Karpas-422 (cell line): ENCODE measurements around the gene STMN1. TPM values are rescaled to one million over a fixed set of nuclear protein-coding genes. Genes with fewer than 3 reads are reported as not detected.

Experiments
- DNase-seq: peaks from one replicate; pipeline ENCODE4 v3.0.0-alpha.2; 2015
- H2AFZ ChIP-seq: fragments of 200-600 bp; sonication (generic); 2 replicates; pipeline ENCODE4 v1.6.1; 2014; ENCODE audit warnings: antibody characterized with exemption, low read length, mixed read lengths
- H3K27ac ChIP-seq: fragments of 200-600 bp; sonication (generic); 2 replicates; pipeline ENCODE4 v1.5.1; 2014; ENCODE audit warnings: mild to moderate bottlenecking, low read length, moderate library complexity
- H3K27me3 ChIP-seq: fragments of 200-600 bp; sonication (generic); 2 replicates; pipeline ENCODE4 v1.6.1; 2014; ENCODE audit warnings: low read length, mixed read lengths
- H3K36me3 ChIP-seq: fragments of 200-600 bp; sonication (generic); 2 replicates; pipeline ENCODE4 v1.6.1; 2014; ENCODE audit warnings: low read length, mixed read lengths; ENCODE audit not compliant: insufficient read depth
- H3K4me1 ChIP-seq: fragments of 200-600 bp; sonication (generic); 2 replicates; pipeline ENCODE4 v1.6.1; 2014; ENCODE audit warnings: mild to moderate bottlenecking, low read length, mixed read lengths
- H3K4me2 ChIP-seq: fragments of 200-600 bp; sonication (generic); 2 replicates; pipeline ENCODE4 v1.6.1; 2014; ENCODE audit warnings: low read length, low read depth, mild to moderate bottlenecking; ENCODE audit not compliant: poor library complexity, severe bottlenecking
- H3K4me3 ChIP-seq: fragments of 200-600 bp; sonication (generic); 2 replicates; pipeline ENCODE4 v1.5.1; 2014; ENCODE audit warnings: mild to moderate bottlenecking, antibody characterized with exemption, low read length, mixed read lengths
- H3K79me2 ChIP-seq: fragments of 200-600 bp; sonication (generic); 2 replicates; pipeline ENCODE4 v1.6.1; 2014; ENCODE audit warnings: mild to moderate bottlenecking, low read length, mixed read lengths
- H3K9ac ChIP-seq: fragments of 200-600 bp; sonication (generic); 2 replicates; pipeline ENCODE4 v1.6.0; 2014; ENCODE audit warnings: low read length
- H3K9me2 ChIP-seq: fragments of 200-600 bp; sonication (generic), shearing (Covaris generic); replicated peaks from 2 replicates; pipeline ENCODE4 v1.6.0; 2014; ENCODE audit warnings: mild to moderate bottlenecking, low read length, moderate library complexity; ENCODE audit not compliant: insufficient read depth
- H3K9me3 ChIP-seq: fragments of 300-700, 200-600 bp; sonication (generic); 2 replicates; pipeline ENCODE4 v1.6.1; 2014; ENCODE audit warnings: low read length, mixed read lengths
- H4K20me1 ChIP-seq: fragments of 200-600 bp; sonication (generic); 2 replicates; pipeline ENCODE4 v1.6.1; 2014; ENCODE audit warnings: mild to moderate bottlenecking, antibody characterized with exemption, low read length, low read depth; ENCODE audit not compliant: insufficient read depth
- total RNA-seq: library from RNA; depleted of rRNA; stranded (reverse); fragments of >200 nt; shearing (Covaris generic); gene quantifications from 2 replicates; pipeline ENCODE4 v1.2.3, GENCODE V29; 2014; ENCODE audit warnings: low replicate concordance

The STMN1 gene
- total RNA-seq, 1 experiment from 2014 or later: 173 TPM

DNA sequence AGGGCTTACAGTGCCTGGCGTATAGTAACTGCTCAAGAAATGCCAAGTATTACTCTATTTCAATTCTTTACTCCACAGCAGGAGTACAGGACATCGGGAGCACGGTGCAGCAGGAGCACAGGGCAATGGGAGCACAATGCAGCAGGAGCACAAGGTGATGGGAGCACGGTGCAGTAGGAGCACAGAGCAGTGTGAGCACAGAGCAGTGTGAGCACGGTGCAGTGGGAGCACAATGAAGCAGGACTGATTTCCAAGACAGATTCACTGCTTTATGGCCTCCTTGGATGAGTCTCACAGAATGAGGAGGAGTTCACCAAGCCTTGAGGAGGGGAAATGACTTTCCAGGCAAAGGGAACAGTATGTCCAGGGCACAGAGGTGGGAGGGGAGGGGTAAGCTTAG lies 25.7 kb downstream of the STMN1 start:
- Histone ChIP-seq H3K4me3 (no peak overlapping the region), H3K9ac (no peak overlapping the region), H4K20me1 (no peaks in the 10 kb centered on the region), H3K4me1 (peaks cover 6% of the 10 kb centered on the region), H3K4me2 (no peak overlapping the region), H3K27ac (no peak overlapping the region), H3K9me3 (no peaks in the 10 kb centered on the region), H3K27me3 (no peaks in the 10 kb centered on the region), H3K36me3 (no peaks in the 10 kb centered on the region), H3K79me2 (no peaks in the 10 kb centered on the region), H3K9me2 (no peaks in the 10 kb centered on the region), H2AFZ (no peak overlapping the region)
- DNase-seq: no peak

DNA sequence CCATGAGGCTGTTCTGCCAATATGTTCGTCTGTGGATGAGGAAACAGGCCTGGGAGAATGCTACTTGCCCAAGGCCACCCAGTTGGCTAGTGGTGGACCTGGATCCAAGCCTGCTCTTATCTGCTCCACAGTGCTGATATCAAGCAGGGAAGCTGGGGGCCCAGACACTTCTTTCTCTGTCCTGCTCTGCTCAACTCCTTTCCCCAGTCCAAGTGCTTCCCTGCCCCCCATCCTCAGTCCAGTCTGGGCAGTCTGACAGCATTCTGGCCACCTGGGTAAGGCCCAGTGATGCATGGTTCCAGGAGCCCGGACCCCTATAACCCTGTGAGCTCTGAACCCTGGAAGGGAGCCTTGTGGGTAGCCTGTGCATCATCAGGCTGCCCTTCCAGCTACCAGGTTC lies 26.5 kb downstream of the STMN1 start:
- Histone ChIP-seq H3K9me3 (no peaks in the 10 kb centered on the region), H3K4me2 (no peak overlapping the region), H3K27ac (no peak overlapping the region), H3K79me2 (no peaks in the 10 kb centered on the region), H3K9ac (no peak overlapping the region), H4K20me1 (no peaks in the 10 kb centered on the region), H3K27me3 (no peaks in the 10 kb centered on the region), H3K4me3 (no peak overlapping the region), H3K9me2 (no peaks in the 10 kb centered on the region), H3K4me1 (peaks cover 14% of the 10 kb centered on the region), H3K36me3 (no peaks in the 10 kb centered on the region), H2AFZ (no peak overlapping the region)
- DNase-seq: no peak

DNA sequence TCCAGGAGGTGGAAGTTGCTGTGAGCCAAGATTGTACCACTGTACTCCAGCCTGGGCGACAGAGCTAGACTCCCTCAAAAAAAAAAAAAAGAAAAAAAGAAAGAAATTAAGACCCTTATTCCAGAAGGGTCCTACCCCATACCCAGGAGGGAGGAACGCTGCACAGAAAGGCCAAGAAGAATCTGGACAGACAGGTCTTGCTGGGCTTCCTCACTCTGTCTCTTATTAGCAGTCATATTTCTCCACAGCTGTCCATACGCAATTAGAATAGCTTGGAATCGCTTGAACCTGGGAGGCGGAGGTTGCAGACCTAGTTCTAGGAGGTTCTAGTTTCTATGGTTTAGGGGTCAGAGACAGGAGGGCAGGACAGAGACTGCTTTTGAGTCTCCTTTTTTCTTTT lies 27.5 kb downstream of the STMN1 start:
- Histone ChIP-seq H3K27me3 (no peaks in the 10 kb centered on the region), H3K36me3 (no peaks in the 10 kb centered on the region), H3K4me2 (no peak overlapping the region), H2AFZ (no peak overlapping the region), H3K9me3 (no peaks in the 10 kb centered on the region), H3K4me1 (peaks cover 22% of the 10 kb centered on the region), H3K79me2 (no peaks in the 10 kb centered on the region), H3K4me3 (no peak overlapping the region), H3K9me2 (no peaks in the 10 kb centered on the region), H3K9ac (no peak overlapping the region), H3K27ac (no peak overlapping the region), H4K20me1 (no peaks in the 10 kb centered on the region)
- no peak for DNase-seq

- H3K27me3 ChIP-seq: no peaks in the 10 kb centered on the region
- H3K27ac ChIP-seq: no peak overlapping the region
- H3K9me3 ChIP-seq: no peaks in the 10 kb centered on the region
- no peaks in the 10 kb centered on the region for H3K79me2 ChIP-seq
- H3K9me2 ChIP-seq: no peaks in the 10 kb centered on the region
- no peaks in the 10 kb centered on the region for H4K20me1 ChIP-seq
- DNase-seq: no peak
- no peak overlapping the region for H3K4me2 ChIP-seq
- no peak overlapping the region for H3K4me3 ChIP-seq
- H3K9ac ChIP-seq: no peak overlapping the region
- H2AFZ ChIP-seq: no peak overlapping the region
- H3K36me3 ChIP-seq: no peaks in the 10 kb centered on the region
- peaks cover 38% of the 10 kb centered on the region for H3K4me1 ChIP-seq
Measured at GRCh38 chr1:25877155-25877554, 29.1 kb downstream of the STMN1 start.

GRCh38 chr1:25876693-25877077 lies 29.5 kb downstream of the STMN1 start:
- Histone ChIP-seq H3K4me1 (peaks cover 42% of the 10 kb centered on the region), H3K79me2 (no peaks in the 10 kb centered on the region), H3K36me3 (no peaks in the 10 kb centered on the region), H4K20me1 (no peaks in the 10 kb centered on the region), H2AFZ (no peak overlapping the region), H3K27ac (no peak overlapping the region), H3K9ac (no peak overlapping the region), H3K4me3 (no peak overlapping the region), H3K4me2 (no peak overlapping the region), H3K27me3 (no peaks in the 10 kb centered on the region), H3K9me3 (no peaks in the 10 kb centered on the region), H3K9me2 (no peaks in the 10 kb centered on the region)
- no peak for DNase-seq

DNA sequence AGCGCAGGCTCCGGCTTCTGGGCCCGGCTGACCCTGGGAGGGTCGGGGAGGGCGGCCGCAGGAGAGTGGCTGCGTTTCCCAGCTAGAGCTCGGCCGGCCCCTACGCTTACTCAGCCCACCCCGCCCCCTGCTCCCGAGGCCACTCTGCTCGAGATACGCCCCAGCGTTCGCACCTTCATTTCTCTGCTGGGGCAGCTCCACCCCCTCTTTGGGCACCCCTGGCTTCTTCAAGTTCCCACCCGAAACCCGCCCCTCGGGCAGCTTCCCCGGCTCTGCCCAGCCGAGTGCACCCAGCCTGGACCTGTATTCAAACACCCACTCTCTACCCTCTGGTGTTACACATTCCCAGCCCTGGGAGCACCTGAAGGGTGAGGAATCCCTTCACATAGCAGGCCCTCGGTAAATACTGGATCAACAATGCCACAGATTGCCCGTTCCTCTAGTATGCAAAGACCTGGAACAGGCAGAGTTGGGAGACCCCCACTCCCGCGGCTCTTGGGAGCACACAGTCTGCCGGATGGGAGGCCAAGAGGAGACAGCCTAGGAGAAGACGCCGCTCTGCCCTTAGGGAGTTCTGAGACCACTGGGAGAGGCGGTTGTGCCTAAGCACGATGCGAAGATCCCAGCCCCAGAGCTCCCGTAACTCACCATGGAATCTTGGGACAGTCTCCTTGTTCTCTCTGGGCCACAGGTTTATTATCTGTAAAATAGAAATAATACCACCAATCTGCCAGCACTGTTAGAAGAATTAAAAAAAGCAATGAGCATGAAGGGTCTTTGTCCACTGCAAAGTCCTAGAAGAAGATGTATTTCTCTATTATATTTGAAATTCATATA lies 30.1 kb downstream of the STMN1 start:
- Histone ChIP-seq H3K9me3 (no peaks in the 10 kb centered on the region), H3K4me1 (peaks cover 48% of the 10 kb centered on the region), H3K9me2 (no peaks in the 10 kb centered on the region), H3K4me2 (peak overlapping the region; percentile 80), H3K79me2 (no peaks in the 10 kb centered on the region), H4K20me1 (no peaks in the 10 kb centered on the region), H2AFZ (peak overlapping the region; percentile 79), H3K4me3 (peak overlapping the region; percentile 73; the same call in 1 of the 2 replicates), H3K9ac (peak overlapping the region; percentile 74), H3K36me3 (no peaks in the 10 kb centered on the region), H3K27ac (no peak overlapping the region), H3K27me3 (no peaks in the 10 kb centered on the region)
- no peak for DNase-seq

- no peaks in the 10 kb centered on the region for H3K36me3 ChIP-seq
- peak within 1 kb of the TSS; percentile 74 for H3K9ac ChIP-seq
- peak within 1 kb of the TSS; percentile 79 for H2AFZ ChIP-seq
Measured at GRCh38 chr1:25875154-25875855, 30.9 kb downstream of the STMN1 start, which contains the start of gene PAQR7. Gene PAQR7 (minus strand): TSS chr1:25875708. CDS start chr1:25863839, 11,869 bp downstream.

DNA sequence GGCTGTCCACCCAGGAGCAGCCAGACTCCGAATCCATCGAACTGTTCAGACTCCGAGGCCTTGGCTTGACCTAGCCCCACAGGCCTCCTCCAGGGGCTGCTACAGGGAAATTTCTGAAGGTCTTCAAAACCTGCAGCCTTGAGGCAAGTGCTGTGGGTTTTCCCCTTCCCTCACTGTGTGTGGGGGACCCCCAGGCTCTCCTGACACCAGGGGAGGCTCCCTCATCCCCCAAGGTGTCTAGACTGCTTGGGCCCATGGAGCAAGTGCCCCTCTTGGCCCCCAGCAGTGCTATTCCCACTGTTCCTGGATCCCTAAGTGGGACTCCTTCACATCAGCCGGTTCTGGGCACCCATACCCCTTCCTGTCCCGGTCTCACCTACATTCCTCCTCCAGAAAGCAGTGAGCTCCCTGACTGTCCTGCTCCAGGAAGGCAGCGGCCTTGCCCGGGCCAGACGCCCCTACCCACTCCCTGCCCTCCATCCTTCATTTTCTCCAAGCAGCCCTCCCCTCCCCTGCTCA lies 31.5 kb downstream of the STMN1 start:
- H3K9me2 ChIP-seq: no peaks in the 10 kb centered on the region
- no peaks in the 10 kb centered on the region for H3K9me3 ChIP-seq
- peak overlapping the region; percentile 74 for H3K9ac ChIP-seq
- DNase-seq: no peak
- peak overlapping the region; percentile 80 for H3K4me2 ChIP-seq
- peak overlapping the region; percentile 61; the same call in 1 of the 2 replicates for H2AFZ ChIP-seq
- H3K27ac ChIP-seq: no peak overlapping the region
- peak overlapping the region; percentile 73 for H3K4me3 ChIP-seq
- no peaks in the 10 kb centered on the region for H3K36me3 ChIP-seq
- H3K27me3 ChIP-seq: no peaks in the 10 kb centered on the region
- H4K20me1 ChIP-seq: no peaks in the 10 kb centered on the region
- H3K79me2 ChIP-seq: no peaks in the 10 kb centered on the region
- peaks cover 57% of the 10 kb centered on the region for H3K4me1 ChIP-seq

More at GRCh38 chr1:25875154-25875855, 30.9 kb downstream of the STMN1 start, which contains the start of gene PAQR7:
- no peaks in the 10 kb centered on the region for H3K9me2 ChIP-seq
- H3K4me2 ChIP-seq: peak within 1 kb of the TSS; percentile 80
- no peaks in the 10 kb centered on the region for H3K9me3 ChIP-seq
- H3K4me1 ChIP-seq: peaks cover 56% of the 10 kb centered on the region
- no peaks in the 10 kb centered on the region for H3K27me3 ChIP-seq
- peak within 1 kb of the TSS; percentile 73 for H3K4me3 ChIP-seq
- peak; percentile 76 for DNase-seq
- no peak within 1 kb of the TSS for H3K27ac ChIP-seq
- H4K20me1 ChIP-seq: no peaks in the 10 kb centered on the region
- H3K79me2 ChIP-seq: no peaks in the 10 kb centered on the region
